K562 (cell line): ENCODE measurements around the gene H2AZ2. TPM values are rescaled to one million over a fixed set of nuclear protein-coding genes. Genes with fewer than 3 reads are reported as not detected.
A peak's percentile ranks its signal among the peaks of the same experiment; 100 is the strongest.

Experiments used
- C11orf30 ChIP-seq: fragments of 450-650 bp; IDR thresholded peaks from 2 replicates; pipeline ENCODE4 v1.6.1; 2016; ENCODE audit warnings: low read depth, mild to moderate bottlenecking
- EP300 ChIP-seq: IDR thresholded peaks from 2 replicates; pipeline ENCODE4 v1.6.1; 2012; ENCODE audit warnings: low read length, improper control_type of control experiment
- JUN ChIP-seq, 2 experiments: sonication (generic) in 1 of 2; formaldehyde crosslinking in 1 of 2; IDR thresholded peaks; 2 replicates each; pipeline versions ENCODE4 v1.6.1 to v1.8.0; 2012 to 2022; ENCODE audit warnings: borderline replicate concordance in 2 of 2, mild to moderate bottlenecking in 2 of 2, improper control_type of control experiment in 1 of 2, low read depth in 1 of 2, low read length in 1 of 2, missing genetic modification reagents in 1 of 2
- LEF1 ChIP-seq: fragments of 450-650 bp; IDR thresholded peaks from 2 replicates; pipeline ENCODE4 v1.6.1; 2016; ENCODE audit warnings: mild to moderate bottlenecking
- MYC ChIP-seq, 2 experiments: fragments of 250-450 bp in 1 of 2; sonication (Bioruptor Pico) in 1 of 2; IDR thresholded peaks; 2 replicates each; pipeline versions ENCODE4 v1.5.1 to v1.6.1; 2012 to 2021; ENCODE audit warnings: low read depth in 2 of 2, borderline replicate concordance in 1 of 2, improper control_type of control experiment in 1 of 2, low read length in 1 of 2, mild to moderate bottlenecking in 1 of 2, moderate library complexity in 1 of 2
- NCOA1 ChIP-seq: fragments of 450-650 bp; IDR thresholded peaks from 2 replicates; pipeline ENCODE4 v1.6.1; 2016; ENCODE audit warnings: low read depth
- NFE2 ChIP-seq: IDR thresholded peaks from 2 replicates; pipeline ENCODE4 v1.6.1; 2014; ENCODE audit warnings: antibody characterized with exemption, low read depth
- NFYB ChIP-seq: IDR thresholded peaks from 2 replicates; pipeline ENCODE4 v1.6.1; 2011; ENCODE audit warnings: mild to moderate bottlenecking, moderate library complexity; ENCODE audit not compliant: insufficient read length; ENCODE audit errors: extremely low read depth
- OTX1 ChIP-seq: fragments of 450-650 bp; formaldehyde crosslinking; IDR thresholded peaks from 2 replicates; pipeline ENCODE4 v1.4.0; 2022; ENCODE audit warnings: mild to moderate bottlenecking
- PHF21A ChIP-seq: fragments of 450-650 bp; IDR thresholded peaks from 2 replicates; pipeline ENCODE4 v1.6.1; 2017; ENCODE audit warnings: low read depth, borderline replicate concordance
- SMAD4 ChIP-seq: fragments of 250-450 bp; sonication (Bioruptor Pico); conservative IDR thresholded peaks from 2 replicates; pipeline ENCODE4 v1.8.0; 2021; ENCODE audit warnings: inconsistent platforms, mild to moderate bottlenecking, moderate library complexity
- SMARCA5 ChIP-seq: fragments of 450-650 bp; IDR thresholded peaks from 2 replicates; pipeline ENCODE4 v1.6.1; 2016
- SRSF9 ChIP-seq: fragments of 200-400 bp; formaldehyde crosslinking; IDR thresholded peaks from 2 replicates; pipeline ENCODE4 v1.6.1; 2017; ENCODE audit warnings: low read depth, low read length, borderline replicate concordance
- TCF7L2 ChIP-seq: fragments of 150-350 bp; IDR thresholded peaks from 2 replicates; pipeline ENCODE4 v1.6.1; 2016; ENCODE audit warnings: low read depth, mild to moderate bottlenecking, low read length, moderate library complexity
- TCFL5 ChIP-seq: fragments of 250-450 bp; sonication (Bioruptor Pico); conservative IDR thresholded peaks from 2 replicates; pipeline ENCODE4 v1.6.1; 2021; ENCODE audit warnings: mild to moderate bottlenecking, moderate library complexity, matching md5 sums
- TOE1 ChIP-seq, 2 experiments: fragments of 450-650 bp in 1 of 2; sonication (generic) in 1 of 2; formaldehyde crosslinking in 1 of 2; IDR thresholded peaks; 2 replicates each; pipeline versions ENCODE4 v1.7.1 to v1.8.0; 2016 to 2022; ENCODE audit warnings: borderline replicate concordance in 2 of 2, mild to moderate bottlenecking in 2 of 2, antibody characterized with exemption in 1 of 2, inconsistent platforms in 1 of 2, low read depth in 1 of 2, missing genetic modification reagents in 1 of 2, moderate library complexity in 1 of 2
- ZNF436 ChIP-seq: fragments of 250-450, 450-650 bp; sonication (Bioruptor Pico); formaldehyde crosslinking; IDR thresholded peaks from 2 replicates; pipeline ENCODE4 v1.7.0; 2020; ENCODE audit warnings: mild to moderate bottlenecking
- ZNF707 ChIP-seq: fragments of 250-450 bp; sonication (Bioruptor Pico); conservative IDR thresholded peaks from 2 replicates; pipeline ENCODE4 v1.8.0; 2022; ENCODE audit warnings: inconsistent platforms, mild to moderate bottlenecking, moderate library complexity
- polyA plus RNA-seq, 8 experiments: library from polyadenylated mRNA; depleted of rRNA in 4 of 8; stranded (reverse) in 5 of 8; unstranded in 3 of 8; fragments of >200 nt; fragmentation: Nextera tagmentation in 2 of 8; fragmentation: Illumina TruSeq in 1 of 8; extraction: Ambion mirVana in 2 of 8; extraction: Trizol in 1 of 8; gene quantifications; 2 replicates each; pipeline versions ENCODE4 v1.2.1 to v1.2.3, GENCODE V29; 2011 to 2014; ENCODE audit warnings: inconsistent platforms in 1 of 8, missing spikeins in 1 of 8
- total RNA-seq, 7 experiments: library from RNA; depleted of rRNA in 6 of 7; stranded (reverse); fragments of >200 nt in 6 of 7; fragmentation: Illumina TruSeq in 2 of 7; extraction: Trizol in 2 of 7; gene quantifications; 2 replicates each; pipeline versions ENCODE4 v1.2.1 to v1.2.3, GENCODE V29; 2011 to 2021; ENCODE audit warnings: low replicate concordance in 1 of 7
- TF ChIP-seq, protein P1 (sequence below), 2 experiments: IDR thresholded peaks; 2 replicates each; pipeline ENCODE4 v1.6.1; 2011; ENCODE audit warnings: borderline replicate concordance in 1 of 2, control low read depth in 1 of 2, low read depth in 1 of 2, low read length in 1 of 2, mild to moderate bottlenecking in 1 of 2, mixed read lengths in 1 of 2, moderate library complexity in 1 of 2; ENCODE audit not compliant: insufficient read depth in 1 of 2, insufficient read length in 1 of 2, poor library complexity in 1 of 2, severe bottlenecking in 1 of 2; ENCODE audit errors: extremely low read depth in 1 of 2
- TF ChIP-seq, protein P2 (sequence below): sonication (generic); formaldehyde crosslinking; IDR thresholded peaks from 2 replicates; pipeline ENCODE4 v1.9.0; 2022; ENCODE audit warnings: mild to moderate bottlenecking, missing genetic modification reagents
- TF ChIP-seq, protein P3 (sequence below): fragments of 450-650 bp; formaldehyde crosslinking; conservative IDR thresholded peaks from 2 replicates; pipeline ENCODE4 v1.4.0; 2022; ENCODE audit warnings: mild to moderate bottlenecking, missing genetic modification characterization
- TF ChIP-seq, protein P4 (sequence below): sonication (generic); formaldehyde crosslinking; IDR thresholded peaks from 2 replicates; pipeline ENCODE4 v1.8.1; 2023; ENCODE audit warnings: mild to moderate bottlenecking, missing genetic modification reagents, moderate library complexity

H2AZ2 gene
- total and polyA plus RNA-seq, 9 of the 15 experiments (the other 6 are each of a cell fraction or from before 2014, with no cell fraction given): 105 to 382 (median 286) TPM

DNA sequence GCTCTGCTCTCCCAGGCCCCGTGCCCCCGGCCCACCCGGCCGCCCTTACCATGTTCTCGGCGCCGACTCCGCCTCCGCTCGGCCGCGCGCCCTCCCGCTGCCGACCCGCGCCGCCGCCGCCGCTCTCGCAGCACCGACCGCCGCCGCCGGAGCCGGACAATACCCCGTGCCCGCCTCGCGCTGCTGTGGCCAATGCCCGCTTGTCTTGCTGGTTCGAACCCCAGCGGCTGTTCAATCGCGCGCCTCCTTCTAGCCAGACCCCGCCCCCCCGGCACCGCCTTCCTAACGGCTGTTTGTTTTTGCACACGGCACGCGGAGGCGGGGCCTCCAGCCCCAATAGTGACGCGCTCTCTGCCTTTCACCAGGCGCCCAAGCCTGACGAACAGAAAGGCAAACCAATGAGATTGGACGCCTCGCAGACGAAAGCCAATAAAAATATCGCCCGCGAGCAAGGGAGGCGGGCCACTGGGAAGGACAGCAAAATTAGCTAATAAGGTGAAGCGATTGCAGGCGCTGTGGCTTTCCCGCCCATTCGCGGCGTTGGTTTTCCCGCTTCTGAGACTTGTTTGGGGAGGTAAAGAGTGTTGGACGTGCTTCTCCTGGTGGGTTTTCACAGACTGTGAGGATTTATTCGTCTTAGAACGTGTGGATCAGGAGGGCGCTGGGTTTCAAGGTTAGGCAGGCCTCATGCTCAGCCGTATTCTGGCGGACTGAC, at the start of gene H2AZ2 (continued):
- TF ChIP-seq MYC (IDR thresholded peaks at IDR 0.05; ENCODE audit: low read depth, low read length) (peak; percentile 66), MYC (CRISPR knock-in tag; IDR thresholded peaks at IDR 0.05; ENCODE audit: borderline replicate concordance, low read depth) (no peak), JUN (IDR thresholded peaks at IDR 0.05; ENCODE audit: borderline replicate concordance, low read depth, low read length) (no peak), JUN (CRISPR knock-in tag; IDR thresholded peaks at IDR 0.05; ENCODE audit: borderline replicate concordance) (peak; percentile 3; the same call in 1 of the 2 replicates), EP300 (peak; percentile 59; the same call in 1 of the 2 replicates), NCOA1 (no peak), NFE2 (no peak; the same call in 1 of the 2 replicates), OTX1 (CRISPR knock-in tag) (0 out of 2 replicates have a peak, but pooled peaks have one; percentile 60), NFYB (peak; percentile 91), SMARCA5 (no peak), PHF21A (peak; percentile 82), ZNF707 (no peak), SMAD4 (CRISPR knock-in tag) (0 out of 2 replicates have a peak, but pooled peaks have one; percentile 58), C11orf30 (peak; percentile 49), TCF7L2 (no peak), ZNF436 (CRISPR knock-in tag) (no peak), TCFL5 (no peak), LEF1 (peak; percentile 20; the same call in 1 of the 2 replicates), TOE1 (IDR thresholded peaks at IDR 0.05; ENCODE audit: borderline replicate concordance) (peak; percentile 61; the same call in 1 of the 2 replicates), TOE1 (CRISPR knock-in tag; IDR thresholded peaks at IDR 0.05; ENCODE audit: borderline replicate concordance, low read depth) (no peak; the same call in 1 of the 2 replicates), SRSF9 (no peak)
- TF ChIP-seq, protein P1, sequence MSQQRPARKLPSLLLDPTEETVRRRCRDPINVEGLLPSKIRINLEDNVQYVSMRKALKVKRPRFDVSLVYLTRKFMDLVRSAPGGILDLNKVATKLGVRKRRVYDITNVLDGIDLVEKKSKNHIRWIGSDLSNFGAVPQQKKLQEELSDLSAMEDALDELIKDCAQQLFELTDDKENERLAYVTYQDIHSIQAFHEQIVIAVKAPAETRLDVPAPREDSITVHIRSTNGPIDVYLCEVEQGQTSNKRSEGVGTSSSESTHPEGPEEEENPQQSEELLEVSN (IDR thresholded peaks at IDR 0.05; ENCODE audit: borderline replicate concordance in 1 of 2, extremely low read depth in 1 of 2, insufficient read depth in 1 of 2, insufficient read length in 1 of 2, low read depth in 1 of 2, low read length in 1 of 2, poor library complexity in 1 of 2, severe bottlenecking in 1 of 2): peak; percentile 93 to 98
- TF ChIP-seq, protein P2, sequence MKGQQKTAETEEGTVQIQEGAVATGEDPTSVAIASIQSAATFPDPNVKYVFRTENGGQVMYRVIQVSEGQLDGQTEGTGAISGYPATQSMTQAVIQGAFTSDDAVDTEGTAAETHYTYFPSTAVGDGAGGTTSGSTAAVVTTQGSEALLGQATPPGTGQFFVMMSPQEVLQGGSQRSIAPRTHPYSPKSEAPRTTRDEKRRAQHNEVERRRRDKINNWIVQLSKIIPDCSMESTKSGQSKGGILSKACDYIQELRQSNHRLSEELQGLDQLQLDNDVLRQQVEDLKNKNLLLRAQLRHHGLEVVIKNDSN (CRISPR knock-in tag): peak; percentile 64
- TF ChIP-seq, protein P3, sequence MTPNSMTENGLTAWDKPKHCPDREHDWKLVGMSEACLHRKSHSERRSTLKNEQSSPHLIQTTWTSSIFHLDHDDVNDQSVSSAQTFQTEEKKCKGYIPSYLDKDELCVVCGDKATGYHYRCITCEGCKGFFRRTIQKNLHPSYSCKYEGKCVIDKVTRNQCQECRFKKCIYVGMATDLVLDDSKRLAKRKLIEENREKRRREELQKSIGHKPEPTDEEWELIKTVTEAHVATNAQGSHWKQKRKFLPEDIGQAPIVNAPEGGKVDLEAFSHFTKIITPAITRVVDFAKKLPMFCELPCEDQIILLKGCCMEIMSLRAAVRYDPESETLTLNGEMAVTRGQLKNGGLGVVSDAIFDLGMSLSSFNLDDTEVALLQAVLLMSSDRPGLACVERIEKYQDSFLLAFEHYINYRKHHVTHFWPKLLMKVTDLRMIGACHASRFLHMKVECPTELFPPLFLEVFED (CRISPR knock-in tag): peak; percentile 93
- TF ChIP-seq, protein P4, sequence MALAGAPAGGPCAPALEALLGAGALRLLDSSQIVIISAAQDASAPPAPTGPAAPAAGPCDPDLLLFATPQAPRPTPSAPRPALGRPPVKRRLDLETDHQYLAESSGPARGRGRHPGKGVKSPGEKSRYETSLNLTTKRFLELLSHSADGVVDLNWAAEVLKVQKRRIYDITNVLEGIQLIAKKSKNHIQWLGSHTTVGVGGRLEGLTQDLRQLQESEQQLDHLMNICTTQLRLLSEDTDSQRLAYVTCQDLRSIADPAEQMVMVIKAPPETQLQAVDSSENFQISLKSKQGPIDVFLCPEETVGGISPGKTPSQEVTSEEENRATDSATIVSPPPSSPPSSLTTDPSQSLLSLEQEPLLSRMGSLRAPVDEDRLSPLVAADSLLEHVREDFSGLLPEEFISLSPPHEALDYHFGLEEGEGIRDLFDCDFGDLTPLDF (CRISPR knock-in tag): peak; percentile 99
